HFFc6 (cell line): ENCODE data around the gene RIMS4. TPM values are rescaled to one million over a fixed set of nuclear protein-coding genes. Genes with fewer than 3 reads are reported as not detected.

ENCODE experiments used
- DNase-seq: peaks from one replicate; pipeline ENCODE4 v3.0.0-alpha.2; 2018
- H3K27ac Mint-ChIP-seq: 2 replicates; pipeline ENCODE4 v1.8.0; 2020; ENCODE audit warnings: mild to moderate bottlenecking, mixed read lengths
- H3K27me3 Mint-ChIP-seq: 2 replicates; pipeline ENCODE4 v1.8.0; 2021; ENCODE audit warnings: mild to moderate bottlenecking, moderate library complexity, mixed read lengths; ENCODE audit not compliant: insufficient read depth
- H3K36me3 Mint-ChIP-seq: 2 replicates; pipeline ENCODE4 v1.8.0; 2021; ENCODE audit warnings: low read depth, mixed read lengths
- H3K4me1 Mint-ChIP-seq: 2 replicates; pipeline ENCODE4 v1.8.0; 2020; ENCODE audit warnings: low read depth, mixed read lengths
- H3K4me3 Mint-ChIP-seq: 2 replicates; pipeline ENCODE4 v1.8.0; 2020; ENCODE audit warnings: mild to moderate bottlenecking, moderate library complexity, mixed read lengths
- H3K9me3 Mint-ChIP-seq: 2 replicates; pipeline ENCODE4 v1.8.0; 2020; ENCODE audit warnings: mild to moderate bottlenecking, mixed read lengths
- CTCF ChIP-seq: fragments of 200-600 bp; sonication (generic); IDR thresholded peaks from 2 replicates; pipeline ENCODE4 v1.5.0; 2021; ENCODE audit warnings: antibody characterized with exemption, mild to moderate bottlenecking
- total RNA-seq, 6 experiments: library from RNA; stranded (reverse); fragmentation: NEBNext Ultra II Directional; extraction: Animal tissue kit (Norgen Biotek cat#: 25700); gene quantifications; 2 replicates in 1 of 6; 3 replicates in 5 of 6; pipeline ENCODE4 v1.2.3, GENCODE V29; 2021

The RIMS4 gene
- total RNA-seq, 6 experiments from 2014 or later: not detected

GRCh38 chr20:44850837-44851236 is 40.5 kb upstream of the RIMS4 start:
- Mint-ChIP-seq H3K36me3 (no peaks in the 10 kb centered on the region), H3K27me3 (peaks cover 35% of the 10 kb centered on the region), H3K9me3 (no peaks in the 10 kb centered on the region), H3K27ac (no peak overlapping the region), H3K4me1 (peaks cover 7% of the 10 kb centered on the region), H3K4me3 (no peak overlapping the region)
- TF ChIP-seq CTCF: no peak
- DNase-seq: no peak

DNA sequence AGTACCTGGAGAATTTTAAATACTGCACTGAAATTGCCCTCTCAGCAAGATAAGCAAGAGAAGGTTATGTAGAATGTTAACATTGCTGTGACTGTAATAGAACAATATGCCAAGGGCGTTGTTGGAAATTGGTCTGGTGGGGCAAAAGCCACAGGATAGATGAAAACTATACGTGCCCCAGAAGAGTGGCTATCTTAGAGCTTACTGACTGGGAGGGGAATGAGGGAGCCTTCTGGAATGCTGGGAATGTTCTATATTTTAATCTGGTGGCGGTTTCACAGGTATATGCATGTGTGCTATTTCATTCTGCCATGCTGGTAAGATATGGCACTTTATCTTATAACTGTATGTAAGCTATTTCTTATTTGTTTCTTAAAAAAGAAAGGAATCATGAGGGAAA is 39.9 kb upstream of the RIMS4 start:
- TF ChIP-seq CTCF: no peak
- DNase-seq: no peak
- Mint-ChIP-seq H3K27me3 (peaks cover 34% of the 10 kb centered on the region), H3K9me3 (no peaks in the 10 kb centered on the region), H3K4me3 (no peak overlapping the region), H3K36me3 (no peaks in the 10 kb centered on the region), H3K27ac (no peak overlapping the region), H3K4me1 (peaks cover 7% of the 10 kb centered on the region)

DNA sequence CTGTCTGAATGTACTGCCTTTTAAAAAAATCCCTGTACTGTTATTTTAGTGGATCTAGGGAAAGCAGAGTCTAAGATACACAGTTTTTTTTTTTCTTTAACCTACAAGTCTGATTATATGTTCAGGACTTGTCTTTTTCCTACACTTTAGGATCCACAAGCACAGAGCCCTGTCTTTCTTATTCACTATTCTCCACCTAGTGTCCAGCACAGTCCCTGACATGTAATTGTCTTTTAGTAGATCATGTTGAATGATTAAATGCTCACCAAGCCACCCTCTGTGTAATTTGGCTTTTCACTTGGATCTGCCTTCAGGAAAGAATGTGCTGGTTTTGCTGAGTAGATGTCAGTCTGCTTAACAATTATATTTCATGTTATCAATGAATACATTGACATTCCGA is 39.4 kb upstream of the RIMS4 start:
- TF ChIP-seq CTCF: peak; percentile 37
- no peaks in the 10 kb centered on the region for H3K36me3 Mint-ChIP-seq
- peaks cover 7% of the 10 kb centered on the region for H3K4me1 Mint-ChIP-seq
- peaks cover 36% of the 10 kb centered on the region for H3K27me3 Mint-ChIP-seq
- H3K4me3 Mint-ChIP-seq: no peak overlapping the region
- no peak for DNase-seq
- no peaks in the 10 kb centered on the region for H3K9me3 Mint-ChIP-seq
- no peak overlapping the region for H3K27ac Mint-ChIP-seq

DNA sequence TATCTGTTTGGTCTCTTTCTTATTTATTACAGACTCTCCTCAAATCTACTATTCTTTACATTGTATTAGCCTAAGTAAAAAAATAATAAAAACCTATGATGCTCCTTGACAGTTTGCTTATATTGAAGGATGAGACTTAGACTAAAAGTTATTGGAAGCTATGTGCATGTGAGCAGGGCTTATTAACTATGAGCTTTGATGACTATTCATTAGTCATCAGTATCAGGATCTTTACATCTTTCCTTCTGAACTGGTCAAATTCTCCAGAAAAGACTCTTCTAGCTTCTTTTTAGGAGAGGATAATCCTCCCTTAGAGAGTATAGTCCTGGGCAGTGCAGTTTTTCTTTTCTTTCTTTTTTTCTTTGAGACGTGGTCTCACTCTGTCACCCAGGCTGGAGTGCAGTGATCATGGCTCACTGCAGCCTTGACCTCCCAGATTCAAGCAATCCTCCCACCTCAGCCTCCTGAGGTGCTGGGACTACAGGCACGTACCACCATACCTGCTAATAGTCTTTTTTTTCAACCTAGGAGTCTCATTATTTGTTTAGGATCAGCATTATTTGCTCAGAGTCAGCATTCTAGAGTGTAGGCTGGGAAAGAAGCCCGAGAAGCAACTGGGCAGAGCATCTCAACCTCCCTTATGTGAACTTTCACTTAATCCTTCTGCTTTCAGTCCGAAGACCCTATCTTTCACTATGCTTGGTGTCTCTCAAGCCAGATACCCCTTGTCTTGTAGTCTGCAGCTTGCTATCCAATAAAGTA is 38.1 kb upstream of the RIMS4 start:
- no peak overlapping the region for H3K27ac Mint-ChIP-seq

GRCh38 chr20:44843876-44844275 is 33.5 kb upstream of the RIMS4 start:
- TF ChIP-seq CTCF: no peak
- Mint-ChIP-seq H3K36me3 (no peaks in the 10 kb centered on the region), H3K4me3 (no peak overlapping the region), H3K27me3 (peaks cover 35% of the 10 kb centered on the region), H3K27ac (no peak overlapping the region), H3K9me3 (no peaks in the 10 kb centered on the region), H3K4me1 (peaks cover 7% of the 10 kb centered on the region)
- DNase-seq: no peak

More for the DNA sequence above, 38.1 kb upstream of the RIMS4 start:
- TF ChIP-seq CTCF: no peak
- H3K27me3 Mint-ChIP-seq: peaks cover 33% of the 10 kb centered on the region
- DNase-seq: no peak
- no peak overlapping the region for H3K4me3 Mint-ChIP-seq
- H3K4me1 Mint-ChIP-seq: peaks cover 7% of the 10 kb centered on the region
- H3K36me3 Mint-ChIP-seq: no peaks in the 10 kb centered on the region
- no peaks in the 10 kb centered on the region for H3K9me3 Mint-ChIP-seq
